Activated T-cell treated with anti-CD3 and anti-CD28 coated beads, Interleukin-2, amount 50 U/mL, for 24 hours (primary cell): Measurements from ENCODE around the gene ABL2.
A peak's percentile ranks its signal among the peaks of the same experiment; 100 is the strongest.

Experiments
- DNase-seq: peaks from one replicate; pipeline ENCODE4 v3.0.0-alpha.2; 2020
- H3K27ac Mint-ChIP-seq: 2 replicates; pipeline ENCODE4 v1.8.0; 2020; ENCODE audit warnings: mild to moderate bottlenecking, mixed read lengths
- H3K27me3 Mint-ChIP-seq: 2 replicates; pipeline ENCODE4 v1.8.0; 2020; ENCODE audit warnings: mixed read lengths
- H3K36me3 Mint-ChIP-seq: 2 replicates; pipeline ENCODE4 v1.8.0; 2020; ENCODE audit warnings: low read depth, mixed read lengths
- H3K4me1 Mint-ChIP-seq: 2 replicates; pipeline ENCODE4 v1.8.0; 2020; ENCODE audit warnings: low read depth, mixed read lengths
- H3K4me3 Mint-ChIP-seq: 2 replicates; pipeline ENCODE4 v1.8.0; 2020; ENCODE audit warnings: mild to moderate bottlenecking, moderate library complexity, mixed read lengths
- H3K9me3 Mint-ChIP-seq: 2 replicates; pipeline ENCODE4 v1.8.0; 2020; ENCODE audit warnings: mixed read lengths

Gene ABL2

GRCh38 chr1:179121159-179121938, 108.1 kb downstream of the ABL2 start:
- no peaks in the 10 kb centered on the region for H3K9me3 Mint-ChIP-seq
- peaks cover 55% of the 10 kb centered on the region for H3K36me3 Mint-ChIP-seq
- no peak overlapping the region for H3K27ac Mint-ChIP-seq
- no peaks in the 10 kb centered on the region for H3K27me3 Mint-ChIP-seq
- peaks cover 8% of the 10 kb centered on the region for H3K4me1 Mint-ChIP-seq
- DNase-seq: no peak
- H3K4me3 Mint-ChIP-seq: no peak overlapping the region

- DNase-seq: no peak
- peaks cover 56% of the 10 kb centered on the region for H3K36me3 Mint-ChIP-seq
- no peak overlapping the region for H3K27ac Mint-ChIP-seq
- H3K27me3 Mint-ChIP-seq: no peaks in the 10 kb centered on the region
- peaks cover 8% of the 10 kb centered on the region for H3K4me1 Mint-ChIP-seq
- H3K4me3 Mint-ChIP-seq: no peak overlapping the region
- no peaks in the 10 kb centered on the region for H3K9me3 Mint-ChIP-seq
These were observed 108.7 kb downstream of the ABL2 start for GRCh38 chr1:179120736-179121135.

GRCh38 chr1:179119513-179119912, 110.0 kb downstream of the ABL2 start:
- H3K9me3 Mint-ChIP-seq: no peaks in the 10 kb centered on the region
- H3K27me3 Mint-ChIP-seq: no peaks in the 10 kb centered on the region
- no peak for DNase-seq
- H3K4me1 Mint-ChIP-seq: peaks cover 8% of the 10 kb centered on the region
- peaks cover 55% of the 10 kb centered on the region for H3K36me3 Mint-ChIP-seq
- no peak overlapping the region for H3K4me3 Mint-ChIP-seq
- no peak overlapping the region for H3K27ac Mint-ChIP-seq

GRCh38 chr1:179115181-179115580, 114.3 kb downstream of the ABL2 start:
- no peak for DNase-seq
- H3K4me1 Mint-ChIP-seq: no peaks in the 10 kb centered on the region
- H3K4me3 Mint-ChIP-seq: no peak overlapping the region
- H3K27ac Mint-ChIP-seq: no peak overlapping the region
- no peaks in the 10 kb centered on the region for H3K27me3 Mint-ChIP-seq
- H3K36me3 Mint-ChIP-seq: peaks cover 64% of the 10 kb centered on the region
- no peaks in the 10 kb centered on the region for H3K9me3 Mint-ChIP-seq

GRCh38 chr1:179108644-179109043, 120.8 kb downstream of the ABL2 start:
- no peak overlapping the region for H3K27ac Mint-ChIP-seq
- H3K36me3 Mint-ChIP-seq: peaks cover 53% of the 10 kb centered on the region
- H3K4me1 Mint-ChIP-seq: no peaks in the 10 kb centered on the region
- H3K9me3 Mint-ChIP-seq: no peaks in the 10 kb centered on the region
- no peak overlapping the region for H3K4me3 Mint-ChIP-seq
- H3K27me3 Mint-ChIP-seq: no peaks in the 10 kb centered on the region
- no peak for DNase-seq

- no peak overlapping the region for H3K27ac Mint-ChIP-seq
- H3K4me1 Mint-ChIP-seq: no peaks in the 10 kb centered on the region
- no peaks in the 10 kb centered on the region for H3K27me3 Mint-ChIP-seq
- peaks cover 49% of the 10 kb centered on the region for H3K36me3 Mint-ChIP-seq
- DNase-seq: no peak
- no peaks in the 10 kb centered on the region for H3K9me3 Mint-ChIP-seq
- H3K4me3 Mint-ChIP-seq: no peak overlapping the region
These were observed 121.5 kb downstream of the ABL2 start for GRCh38 chr1:179107706-179108629.

- peaks cover 39% of the 10 kb centered on the region for H3K36me3 Mint-ChIP-seq
- no peaks in the 10 kb centered on the region for H3K27me3 Mint-ChIP-seq
- DNase-seq: no peak
- no peak overlapping the region for H3K4me3 Mint-ChIP-seq
- H3K4me1 Mint-ChIP-seq: no peaks in the 10 kb centered on the region
- H3K27ac Mint-ChIP-seq: no peak overlapping the region
- no peaks in the 10 kb centered on the region for H3K9me3 Mint-ChIP-seq
These were observed 124.1 kb downstream of the ABL2 start for GRCh38 chr1:179105393-179105792.

GRCh38 chr1:179104611-179105250, 124.7 kb downstream of the ABL2 start:
- Mint-ChIP-seq H3K27ac (no peak overlapping the region), H3K4me3 (no peak overlapping the region), H3K9me3 (no peaks in the 10 kb centered on the region), H3K36me3 (peaks cover 34% of the 10 kb centered on the region), H3K27me3 (no peaks in the 10 kb centered on the region), H3K4me1 (no peaks in the 10 kb centered on the region)
- no peak for DNase-seq

- Mint-ChIP-seq H3K27ac (no peak overlapping the region), H3K4me3 (no peak overlapping the region), H3K4me1 (no peaks in the 10 kb centered on the region), H3K36me3 (peaks cover 28% of the 10 kb centered on the region), H3K27me3 (no peaks in the 10 kb centered on the region), H3K9me3 (no peaks in the 10 kb centered on the region)
- no peak for DNase-seq
These were observed 125.5 kb downstream of the ABL2 start for GRCh38 chr1:179103999-179104398.

GRCh38 chr1:179101566-179101965, 127.9 kb downstream of the ABL2 start:
- Mint-ChIP-seq H3K27me3 (no peaks in the 10 kb centered on the region), H3K4me1 (no peaks in the 10 kb centered on the region), H3K36me3 (peaks cover 23% of the 10 kb centered on the region), H3K27ac (no peak overlapping the region), H3K9me3 (no peaks in the 10 kb centered on the region), H3K4me3 (no peak overlapping the region)
- DNase-seq: no peak

GRCh38 chr1:179099891-179100290, 129.6 kb downstream of the ABL2 start:
- no peak overlapping the region for H3K4me3 Mint-ChIP-seq
- no peaks in the 10 kb centered on the region for H3K27me3 Mint-ChIP-seq
- H3K36me3 Mint-ChIP-seq: peaks cover 38% of the 10 kb centered on the region
- no peak overlapping the region for H3K27ac Mint-ChIP-seq
- H3K4me1 Mint-ChIP-seq: no peaks in the 10 kb centered on the region
- DNase-seq: no peak
- no peaks in the 10 kb centered on the region for H3K9me3 Mint-ChIP-seq

GRCh38 chr1:179095924-179096323, 133.6 kb downstream of the ABL2 start:
- H3K27ac Mint-ChIP-seq: peak overlapping the region; percentile 67
- no peaks in the 10 kb centered on the region for H3K4me1 Mint-ChIP-seq
- H3K27me3 Mint-ChIP-seq: no peaks in the 10 kb centered on the region
- H3K9me3 Mint-ChIP-seq: no peaks in the 10 kb centered on the region
- no peak for DNase-seq
- H3K36me3 Mint-ChIP-seq: peaks cover 77% of the 10 kb centered on the region
- no peak overlapping the region for H3K4me3 Mint-ChIP-seq

GRCh38 chr1:179095377-179095776, 134.1 kb downstream of the ABL2 start:
- DNase-seq: no peak
- Mint-ChIP-seq H3K27me3 (no peaks in the 10 kb centered on the region), H3K4me3 (no peak overlapping the region), H3K4me1 (no peaks in the 10 kb centered on the region), H3K36me3 (peaks cover 77% of the 10 kb centered on the region), H3K9me3 (no peaks in the 10 kb centered on the region), H3K27ac (peak overlapping the region; percentile 67)

GRCh38 chr1:179094818-179095217, 134.7 kb downstream of the ABL2 start:
- Mint-ChIP-seq H3K9me3 (no peaks in the 10 kb centered on the region), H3K4me1 (no peaks in the 10 kb centered on the region), H3K27me3 (no peaks in the 10 kb centered on the region), H3K36me3 (peaks cover 80% of the 10 kb centered on the region), H3K27ac (peak overlapping the region; percentile 42), H3K4me3 (no peak overlapping the region)
- DNase-seq: no peak
